Dedifferentiated amniotic fluid mesenchymal stem cell (primary cell): ENCODE measurements around the gene CATSPER2.
"Not testable (repeated sequence)": the region's sequence is repeated elsewhere in the genome, so short reads cannot be mapped to it uniquely, and the experiment has no call there.

Experiments used
- DNase-seq: peaks from one replicate; pipeline ENCODE4 v3.0.0-alpha.2; 2016; ENCODE audit errors: extremely low spot score

The CATSPER2 gene

DNA sequence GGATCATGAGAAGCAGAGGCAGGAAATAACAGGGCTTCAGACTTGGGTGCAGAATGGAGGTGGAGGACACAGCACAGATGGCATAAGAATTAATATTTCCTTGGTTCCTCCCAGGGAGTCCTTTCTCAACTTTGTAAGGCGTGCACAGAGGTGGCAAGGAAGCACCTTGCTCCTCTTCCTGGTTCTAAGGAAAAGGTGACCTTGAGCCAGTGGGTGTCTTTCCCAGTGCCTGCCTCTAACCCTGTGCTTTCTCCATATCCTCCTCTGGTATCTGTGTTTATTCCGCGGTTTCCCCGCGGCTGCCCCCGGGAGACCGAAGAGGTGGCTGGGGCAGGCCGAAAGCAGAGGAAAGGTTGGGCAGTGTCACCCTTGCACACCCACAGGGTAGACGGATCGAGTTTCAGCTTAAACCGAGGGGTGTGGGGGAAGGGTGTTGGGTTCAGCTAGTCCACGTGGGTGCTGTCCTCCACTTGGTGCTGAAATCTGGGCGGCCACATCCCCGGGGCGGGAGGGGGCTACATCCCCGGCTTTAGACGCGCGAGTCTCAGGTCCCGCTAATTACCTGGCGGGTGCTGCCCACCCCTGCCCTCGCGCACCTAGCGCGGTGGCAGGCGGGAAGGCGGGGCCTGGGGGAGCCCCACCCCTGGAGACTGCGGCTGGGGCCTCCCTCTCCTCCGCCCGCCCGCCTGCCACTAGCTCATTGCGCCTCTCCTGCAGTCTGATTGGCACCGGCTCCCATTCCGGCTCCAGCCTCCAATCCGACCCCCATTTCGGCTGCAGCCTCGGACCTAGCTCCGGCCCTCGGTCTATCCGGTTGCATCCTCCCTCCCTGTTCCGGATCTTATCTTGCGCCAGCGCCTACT, 55.1 kb downstream of the CATSPER2 start, which contains the start of gene CKMT1B:
TSS of gene CKMT1B (plus strand) at position 700 of the 863 bp plus-strand sequence. CDS start 192 bp downstream, outside the sequence.
- not testable (repeated sequence) for DNase-seq

DNA sequence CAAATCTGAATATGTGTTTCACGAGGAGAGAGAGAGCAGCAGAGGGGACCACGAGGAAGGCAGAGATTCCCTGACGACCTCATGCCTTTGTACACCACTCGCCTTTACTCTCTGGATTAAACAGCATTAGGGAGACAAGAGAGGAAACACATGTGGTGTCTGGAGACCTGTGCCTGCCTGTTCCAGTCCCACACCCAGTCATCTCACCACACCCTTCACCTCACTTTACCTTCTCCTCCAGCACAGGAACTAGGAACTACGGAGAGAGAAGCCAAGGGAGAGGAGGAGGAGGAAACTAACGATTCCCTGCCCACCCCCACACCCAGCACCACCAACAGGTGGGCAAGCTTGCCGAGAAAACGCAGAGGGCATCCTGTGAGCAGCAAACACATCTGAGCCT, 55.8 kb downstream of the CATSPER2 start:
- not testable (repeated sequence) for DNase-seq

DNA sequence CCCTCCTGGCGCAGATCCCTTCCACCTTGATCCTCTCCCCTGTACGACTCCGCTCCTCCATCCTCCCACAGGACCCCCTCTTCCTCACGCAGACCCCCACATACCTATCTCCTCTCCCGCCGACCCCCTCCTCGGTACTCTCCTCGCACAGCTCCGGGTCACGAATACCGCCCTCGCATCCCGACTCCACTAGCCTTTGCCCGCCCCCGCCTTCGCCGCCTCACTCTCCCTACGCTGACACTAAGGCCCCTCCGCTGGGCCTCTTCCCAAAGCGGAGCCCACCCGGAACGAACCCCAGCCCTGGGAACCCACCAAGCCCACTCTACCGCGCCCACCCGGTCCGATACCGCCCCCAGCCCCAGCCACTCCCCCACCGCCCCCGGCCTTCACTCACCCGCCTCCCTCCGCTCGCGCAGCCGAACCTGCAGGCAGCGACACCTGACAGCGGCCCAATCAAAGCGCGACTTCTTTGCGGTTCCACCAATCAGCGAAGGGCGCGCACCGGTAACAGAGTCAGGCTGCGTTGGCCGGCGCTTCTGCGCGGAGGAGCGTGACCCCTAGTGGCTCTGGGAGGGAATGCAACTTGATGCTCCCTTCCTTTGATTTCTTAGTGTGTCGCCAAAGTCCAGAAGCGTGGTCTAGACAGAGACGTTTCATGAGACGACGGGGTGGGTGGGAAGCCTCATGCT, 58.7 kb downstream of the CATSPER2 start, which contains the start of gene PPIP5K1:
TSS of gene PPIP5K1 (minus strand) at position 431 of the 689 bp plus-strand sequence. CDS start 5,704 bp downstream, outside the sequence.
- not testable (repeated sequence) for DNase-seq
